ENCODE data around the gene SLC12A9.

SLC12A9 gene

GRCh38 chr7:100860702-100861615 is 8.4 kb downstream of the SLC12A9 start:
- Histone ChIP-seq H4K20me1 (ENCODE audit: insufficient read depth, low read length, poor library complexity, severe bottlenecking) (no peaks in the 10 kb centered on the region), H3K36me3 (ENCODE audit: insufficient read depth, low read length) (no peaks in the 10 kb centered on the region), H3F3A (ENCODE audit: low read depth) (no peaks in the 10 kb centered on the region), H3K4me2 (ENCODE audit: low read depth, low read length, poor library complexity, severe bottlenecking) (no peak overlapping the region), H3K9me3 (ENCODE audit: insufficient read depth, low read depth, low read length) (no peaks in the 10 kb centered on the region), H2AFZ (ENCODE audit: low read length) (no peak overlapping the region), H3K4me3 (ENCODE audit: low read length, poor library complexity, severe bottlenecking) (no peak overlapping the region), H3K79me2 (ENCODE audit: insufficient read depth, low read length) (no peaks in the 10 kb centered on the region), H3K4me1 (ENCODE audit: insufficient read depth, low read length, poor library complexity, severe bottlenecking) (no peaks in the 10 kb centered on the region), H3K9me2 (replicated peaks; ENCODE audit: low read depth, low read length) (no peaks in the 10 kb centered on the region), H3K9ac (ENCODE audit: low read depth, low read length, poor library complexity, severe bottlenecking) (no peak overlapping the region), H3K27me3 (ENCODE audit: insufficient read depth, low read length, poor library complexity, severe bottlenecking) (no peaks in the 10 kb centered on the region)
- TF ChIP-seq, protein P1, sequence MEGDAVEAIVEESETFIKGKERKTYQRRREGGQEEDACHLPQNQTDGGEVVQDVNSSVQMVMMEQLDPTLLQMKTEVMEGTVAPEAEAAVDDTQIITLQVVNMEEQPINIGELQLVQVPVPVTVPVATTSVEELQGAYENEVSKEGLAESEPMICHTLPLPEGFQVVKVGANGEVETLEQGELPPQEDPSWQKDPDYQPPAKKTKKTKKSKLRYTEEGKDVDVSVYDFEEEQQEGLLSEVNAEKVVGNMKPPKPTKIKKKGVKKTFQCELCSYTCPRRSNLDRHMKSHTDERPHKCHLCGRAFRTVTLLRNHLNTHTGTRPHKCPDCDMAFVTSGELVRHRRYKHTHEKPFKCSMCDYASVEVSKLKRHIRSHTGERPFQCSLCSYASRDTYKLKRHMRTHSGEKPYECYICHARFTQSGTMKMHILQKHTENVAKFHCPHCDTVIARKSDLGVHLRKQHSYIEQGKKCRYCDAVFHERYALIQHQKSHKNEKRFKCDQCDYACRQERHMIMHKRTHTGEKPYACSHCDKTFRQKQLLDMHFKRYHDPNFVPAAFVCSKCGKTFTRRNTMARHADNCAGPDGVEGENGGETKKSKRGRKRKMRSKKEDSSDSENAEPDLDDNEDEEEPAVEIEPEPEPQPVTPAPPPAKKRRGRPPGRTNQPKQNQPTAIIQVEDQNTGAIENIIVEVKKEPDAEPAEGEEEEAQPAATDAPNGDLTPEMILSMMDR (conservative IDR thresholded peaks at IDR 0.05; ENCODE audit: low read length), result no peak
- TF ChIP-seq EZH2phosphoT487 (IDR thresholded peaks at IDR 0.05; ENCODE audit: borderline replicate concordance), result no peak

GRCh38 chr7:100861616-100861985 is 9.1 kb downstream of the SLC12A9 start:
- no peak overlapping the region for H3K9ac ChIP-seq (ENCODE audit: low read depth, low read length, poor library complexity, severe bottlenecking)
- H3K4me3 ChIP-seq (ENCODE audit: low read length, poor library complexity, severe bottlenecking), result no peak overlapping the region
- TF ChIP-seq EZH2phosphoT487 (IDR thresholded peaks at IDR 0.05; ENCODE audit: borderline replicate concordance), result no peak
- TF ChIP-seq, protein P1 (conservative IDR thresholded peaks at IDR 0.05; ENCODE audit: low read length), result no peak
- H3K9me3 ChIP-seq (ENCODE audit: insufficient read depth, low read depth, low read length), result no peaks in the 10 kb centered on the region
- H3K9me2 ChIP-seq (replicated peaks; ENCODE audit: low read depth, low read length), result no peaks in the 10 kb centered on the region
- no peaks in the 10 kb centered on the region for H3F3A ChIP-seq (ENCODE audit: low read depth)
- H3K27me3 ChIP-seq (ENCODE audit: insufficient read depth, low read length, poor library complexity, severe bottlenecking), result no peaks in the 10 kb centered on the region
- no peak overlapping the region for H2AFZ ChIP-seq (ENCODE audit: low read length)
- H3K4me2 ChIP-seq (ENCODE audit: low read depth, low read length, poor library complexity, severe bottlenecking), result no peak overlapping the region
- H3K36me3 ChIP-seq (ENCODE audit: insufficient read depth, low read length), result no peaks in the 10 kb centered on the region
- H3K79me2 ChIP-seq (ENCODE audit: insufficient read depth, low read length), result peaks cover 2% of the 10 kb centered on the region; the same call in 1 of the 2 replicates
- no peaks in the 10 kb centered on the region for H4K20me1 ChIP-seq (ENCODE audit: insufficient read depth, low read length, poor library complexity, severe bottlenecking)
- no peaks in the 10 kb centered on the region for H3K4me1 ChIP-seq (ENCODE audit: insufficient read depth, low read length, poor library complexity, severe bottlenecking)

DNA sequence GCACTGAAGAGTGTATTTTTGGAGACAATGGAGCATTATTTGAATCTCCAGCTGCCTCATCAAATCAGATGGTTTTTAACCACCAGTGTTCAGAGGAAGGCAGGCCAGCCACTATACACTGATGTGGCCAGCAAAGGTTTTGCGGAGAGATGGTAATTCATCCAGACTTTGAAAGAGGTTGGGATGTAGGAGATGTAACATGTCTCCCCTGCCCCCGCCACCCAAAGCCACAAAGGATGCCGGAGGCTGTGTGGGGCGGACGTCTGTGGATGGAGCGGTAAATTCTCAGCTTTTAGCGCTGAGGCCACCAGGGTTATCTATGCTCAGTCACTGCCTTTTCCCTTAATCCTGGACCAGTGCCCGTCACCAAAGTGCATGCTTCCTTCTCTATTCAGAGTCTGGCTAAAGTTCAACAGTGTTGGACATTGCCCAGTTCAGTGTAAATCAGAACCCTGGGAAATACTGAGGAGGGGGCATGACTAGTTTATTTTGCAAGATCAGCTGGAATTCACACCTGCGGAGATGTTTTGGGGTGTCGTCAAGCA is 11.0 kb downstream of the SLC12A9 start:
- H3K4me2 ChIP-seq (ENCODE audit: low read depth, low read length, poor library complexity, severe bottlenecking), result no peak overlapping the region
- no peak overlapping the region for H3K9ac ChIP-seq (ENCODE audit: low read depth, low read length, poor library complexity, severe bottlenecking)
- peaks cover 21% of the 10 kb centered on the region for H3K79me2 ChIP-seq (ENCODE audit: insufficient read depth, low read length)
- H3K4me3 ChIP-seq (ENCODE audit: low read length, poor library complexity, severe bottlenecking), result no peak overlapping the region
- H4K20me1 ChIP-seq (ENCODE audit: insufficient read depth, low read length, poor library complexity, severe bottlenecking), result no peaks in the 10 kb centered on the region
- no peak for TF ChIP-seq EZH2phosphoT487 (IDR thresholded peaks at IDR 0.05; ENCODE audit: borderline replicate concordance)
- TF ChIP-seq, protein P1 (conservative IDR thresholded peaks at IDR 0.05; ENCODE audit: low read length), result no peak
- no peaks in the 10 kb centered on the region for H3K36me3 ChIP-seq (ENCODE audit: insufficient read depth, low read length)
- H3K9me2 ChIP-seq (replicated peaks; ENCODE audit: low read depth, low read length), result no peaks in the 10 kb centered on the region
- no peaks in the 10 kb centered on the region for H3K27me3 ChIP-seq (ENCODE audit: insufficient read depth, low read length, poor library complexity, severe bottlenecking)
- H3K4me1 ChIP-seq (ENCODE audit: insufficient read depth, low read length, poor library complexity, severe bottlenecking), result peaks cover 12% of the 10 kb centered on the region
- H3K9me3 ChIP-seq (ENCODE audit: insufficient read depth, low read depth, low read length), result no peaks in the 10 kb centered on the region
- H3F3A ChIP-seq (ENCODE audit: low read depth), result no peaks in the 10 kb centered on the region
- H2AFZ ChIP-seq (ENCODE audit: low read length), result no peak overlapping the region

Measured in Loucy (cell line).